DMS153 treated with DMSO at 0.1 percent for 48 hours (cell line): Measurements from ENCODE around the gene ATP13A3.

Experiments used
- DNase-seq: peaks from one replicate; lab custom pipeline; 2025; ENCODE audit not compliant: unreplicated experiment; lab: John Stamatoyannopoulos, UW

Gene ATP13A3

GRCh38 chr3:194374935-194375334 lies 111.9 kb downstream of the ATP13A3 start:
- no peak for DNase-seq

- no peak for DNase-seq
Observed at GRCh38 chr3:194373899-194374298, 112.9 kb downstream of the ATP13A3 start.

DNA sequence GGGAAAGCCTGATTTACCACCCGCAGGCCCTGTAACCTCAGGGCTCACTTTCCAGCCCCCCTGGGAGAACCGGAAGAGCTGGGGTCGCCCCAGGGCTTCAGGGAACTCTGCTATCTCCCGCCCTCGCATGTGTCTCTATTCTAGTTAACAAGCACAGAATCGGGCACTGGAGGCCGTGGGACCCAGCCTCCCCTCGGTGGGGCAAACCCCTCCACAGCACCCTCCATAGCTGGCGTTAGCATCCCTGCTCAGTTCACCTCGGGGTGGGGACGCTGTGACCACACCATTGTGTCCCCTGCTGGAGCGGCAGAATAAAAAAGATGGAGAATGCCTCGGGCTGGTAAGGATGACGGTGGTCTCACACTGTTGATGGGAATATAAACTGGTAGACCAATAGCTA lies 113.8 kb downstream of the ATP13A3 start:
- no peak for DNase-seq

DNA sequence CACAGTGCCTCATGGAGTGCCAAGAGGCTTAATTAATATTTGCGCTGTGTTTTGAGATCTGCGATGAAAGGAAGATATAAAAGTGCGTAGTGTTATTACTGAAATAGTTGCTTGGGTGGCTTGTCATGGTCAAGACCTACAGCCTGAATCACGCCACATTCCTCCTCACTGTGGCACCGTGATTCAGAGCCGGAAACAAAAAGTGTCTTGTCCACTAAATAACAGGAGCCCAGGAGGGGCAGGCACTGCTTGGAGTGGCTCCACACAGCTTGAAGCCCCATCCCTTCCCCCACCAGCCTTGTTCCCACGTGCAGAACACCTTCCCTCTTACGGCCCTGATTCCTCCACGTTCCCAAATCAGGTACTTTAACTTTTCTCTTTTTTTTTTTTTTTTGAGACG lies 116.0 kb downstream of the ATP13A3 start:
- no peak for DNase-seq

DNA sequence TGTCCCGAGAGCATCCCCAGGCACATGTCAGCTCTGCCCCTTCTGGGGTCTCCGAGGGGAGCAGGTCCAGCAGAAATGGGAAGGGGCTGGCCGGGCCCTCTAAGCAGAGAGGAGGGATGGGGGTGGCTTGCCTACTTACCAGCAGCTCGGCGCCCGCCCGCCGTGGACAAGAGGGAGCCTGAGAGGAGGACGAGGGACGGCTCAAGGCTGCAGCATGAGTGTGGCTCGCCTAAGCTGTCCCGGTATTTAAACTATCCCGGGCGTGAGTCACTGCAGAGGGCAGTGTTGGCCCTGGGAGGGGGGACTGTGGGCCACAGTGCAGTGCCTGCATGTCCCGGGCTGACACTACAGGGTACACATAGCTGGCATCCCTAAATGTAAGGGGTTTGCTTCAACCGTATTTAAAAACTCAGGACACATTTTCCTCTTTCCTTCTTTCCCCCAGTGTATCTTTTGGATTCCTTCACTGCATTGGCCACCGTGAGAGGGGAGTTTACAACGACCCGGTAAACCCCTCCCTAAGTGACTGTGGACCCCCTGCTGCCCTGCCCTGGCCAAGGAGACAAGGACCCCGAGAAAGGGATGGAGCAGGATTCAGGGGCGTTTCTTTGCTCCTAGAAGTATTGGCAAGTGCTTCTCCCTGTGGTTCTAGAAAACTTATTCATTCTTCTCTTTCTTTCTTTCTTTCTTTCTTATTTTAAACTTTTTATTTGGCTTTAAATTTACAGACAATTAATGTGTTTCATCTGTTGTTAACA lies 117.1 kb downstream of the ATP13A3 start, which contains the start of gene LRRC15:
TSS of gene LRRC15 (minus strand) at position 222 of the 758 bp plus-strand sequence. CDS start 8,700 bp downstream, outside the sequence.
- no peak for DNase-seq

- no peak for DNase-seq
Observed at GRCh38 chr3:194368918-194369317, 117.9 kb downstream of the ATP13A3 start.

DNA sequence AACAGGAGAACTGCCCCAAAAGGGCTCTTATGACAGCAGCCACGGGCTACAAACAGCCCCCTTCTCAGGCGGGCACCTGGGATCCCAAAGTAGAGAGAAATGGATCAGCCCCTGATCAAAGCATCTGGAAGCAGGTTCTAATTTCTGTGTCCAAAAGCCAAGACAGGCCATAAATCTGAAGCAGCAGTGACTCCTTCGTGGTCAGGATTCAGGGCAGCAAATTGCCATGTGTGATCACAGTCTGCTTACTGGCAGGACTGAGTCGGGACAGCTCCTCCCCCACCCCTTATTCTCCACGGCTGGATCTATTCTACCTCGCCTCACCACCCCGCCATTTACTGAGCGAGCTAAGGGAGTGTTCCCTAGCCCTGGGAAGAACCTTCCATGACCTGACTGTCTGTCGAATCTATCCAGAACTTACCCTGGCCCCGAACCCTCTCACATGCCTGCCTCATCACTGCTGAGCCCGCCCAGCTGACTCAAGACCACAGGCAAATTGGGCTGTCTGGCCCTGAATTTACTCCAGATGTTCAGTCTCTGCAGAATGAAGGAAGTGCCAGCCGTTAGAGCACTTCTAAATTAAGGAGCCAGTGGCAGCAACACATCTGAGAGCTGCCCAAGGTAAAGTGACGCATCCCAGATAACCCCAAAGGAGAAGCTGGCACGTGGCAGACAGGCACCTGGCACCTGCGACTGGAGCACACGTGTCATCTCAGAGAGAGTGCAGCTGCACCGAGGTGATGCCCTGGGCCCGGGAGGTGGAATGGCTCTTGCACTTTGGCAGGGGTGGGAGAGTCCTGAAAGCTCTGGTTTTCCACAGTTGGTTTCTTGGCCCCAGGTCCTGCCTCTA lies 118.6 kb downstream of the ATP13A3 start:
- no peak for DNase-seq

- DNase-seq, result no peak
Observed at GRCh38 chr3:194365978-194366490, 120.8 kb downstream of the ATP13A3 start.

DNA sequence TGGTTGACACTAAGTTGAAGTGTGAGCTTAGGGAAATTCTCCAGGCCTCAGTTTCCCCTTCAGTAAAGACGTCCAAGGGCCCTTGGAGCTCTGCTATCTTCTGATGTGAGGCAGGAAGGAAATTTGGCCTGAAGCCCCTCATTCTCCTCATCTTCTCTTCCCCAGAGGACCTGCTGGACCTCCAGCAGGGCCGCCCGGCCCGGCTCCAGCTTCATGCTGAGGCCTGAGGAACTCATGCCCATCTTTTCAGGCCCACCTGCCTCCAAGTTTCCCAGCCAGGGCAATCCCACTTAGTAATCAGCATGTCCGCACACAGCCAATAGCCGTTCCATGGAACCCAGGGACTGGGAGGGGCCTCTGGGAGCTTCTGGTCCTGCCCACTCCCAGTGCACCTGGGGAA lies 121.3 kb downstream of the ATP13A3 start:
- DNase-seq, result no peak

DNA sequence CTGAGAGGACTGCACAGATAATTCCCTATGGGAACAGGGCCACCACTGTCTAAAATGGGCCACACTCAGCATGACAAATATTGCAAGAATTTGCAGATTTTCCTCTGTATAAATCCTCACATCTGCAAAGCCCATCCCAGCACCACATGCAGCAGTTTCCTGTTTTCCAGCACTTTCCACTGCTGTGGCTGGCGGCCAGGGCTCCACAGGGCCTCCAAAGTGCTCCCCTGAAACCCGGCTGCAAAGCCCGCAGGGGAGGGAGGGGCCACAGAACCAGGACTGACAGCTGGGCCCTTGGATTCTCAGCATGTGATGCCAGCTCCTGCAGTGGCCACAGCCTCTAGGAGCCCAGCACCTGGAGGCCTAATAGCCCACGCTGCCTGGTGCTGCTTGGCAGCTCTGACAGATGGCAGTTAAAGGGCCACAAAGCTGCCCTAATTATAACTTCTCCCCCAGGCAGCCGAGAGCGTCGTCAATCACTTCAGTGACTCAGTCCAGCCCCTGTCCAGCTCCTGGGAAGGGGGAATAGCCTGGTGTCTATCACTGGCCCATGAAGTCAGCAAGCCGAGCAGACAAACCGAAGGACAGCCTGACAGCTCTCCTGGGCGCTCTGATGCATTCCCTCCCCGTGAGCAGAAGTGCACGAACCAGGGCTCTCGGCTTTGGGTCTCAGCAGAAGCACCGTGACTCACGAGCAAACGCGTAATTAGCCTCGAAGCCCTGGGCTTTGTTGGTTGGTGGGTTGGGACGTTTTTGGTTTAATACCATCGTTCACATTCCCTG lies 122.0 kb downstream of the ATP13A3 start:
- no peak for DNase-seq

- DNase-seq, result no peak
Observed at GRCh38 chr3:194364314-194364651, 122.5 kb downstream of the ATP13A3 start.

DNA sequence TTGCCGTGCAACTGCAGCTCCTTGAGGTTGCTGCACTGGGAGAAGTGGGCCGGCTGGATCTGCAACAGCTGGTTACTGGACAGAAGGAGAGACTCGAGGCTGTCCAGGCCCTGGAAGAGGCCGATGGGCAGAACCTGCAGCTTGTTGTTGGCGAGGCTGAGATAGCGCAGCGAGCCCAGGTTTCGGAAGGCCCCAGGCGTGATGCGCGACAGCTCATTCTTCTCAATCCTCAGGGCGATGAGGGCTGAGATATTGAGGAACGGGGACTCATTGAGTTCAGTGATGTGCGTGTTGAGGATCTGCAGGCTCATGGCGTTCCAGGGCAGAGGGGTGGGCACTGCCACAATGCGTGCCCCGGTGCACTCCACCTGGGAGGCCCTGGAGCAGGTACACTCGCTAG lies 126.2 kb downstream of the ATP13A3 start:
- DNase-seq, result no peak

DNA sequence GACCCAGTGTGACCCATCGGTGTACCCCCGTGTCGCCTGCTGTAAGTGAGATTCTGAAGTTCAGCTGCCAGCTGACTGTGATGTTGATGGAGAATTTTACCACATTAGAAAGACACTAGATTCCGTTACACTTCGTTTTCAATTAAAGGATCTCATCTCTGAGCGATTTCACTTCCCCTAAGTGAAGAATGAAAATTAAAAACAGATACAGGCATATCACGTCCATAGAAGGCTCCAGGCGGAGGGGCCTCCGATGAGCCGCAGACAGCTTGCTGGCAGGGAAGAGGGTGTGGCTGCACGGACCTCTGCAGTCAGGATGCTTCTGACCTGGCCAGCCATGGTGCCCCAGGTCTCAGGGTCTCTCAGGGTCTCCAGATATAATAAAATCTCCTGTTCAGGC lies 129.1 kb downstream of the ATP13A3 start:
- no peak for DNase-seq

DNA sequence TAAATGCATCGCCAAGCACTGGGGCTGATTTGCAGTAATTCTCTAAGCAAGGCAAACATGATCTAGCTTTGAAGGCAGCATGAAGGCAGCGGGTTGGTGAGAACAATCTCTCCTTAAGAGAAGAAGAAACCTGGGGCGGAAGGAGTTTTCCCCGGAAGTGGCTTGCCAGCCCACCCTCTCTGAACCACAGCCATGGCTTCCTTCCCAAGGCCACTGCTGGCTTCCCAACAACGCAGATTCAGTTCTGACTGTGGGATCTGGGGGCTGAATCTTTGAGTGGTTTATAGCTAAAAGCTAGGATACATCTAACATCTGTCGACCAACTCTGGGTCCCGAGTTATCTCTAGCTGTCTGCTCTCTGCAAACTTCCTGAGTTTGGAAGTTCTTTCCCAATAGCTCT lies 131.4 kb downstream of the ATP13A3 start:
- no peak for DNase-seq

DNA sequence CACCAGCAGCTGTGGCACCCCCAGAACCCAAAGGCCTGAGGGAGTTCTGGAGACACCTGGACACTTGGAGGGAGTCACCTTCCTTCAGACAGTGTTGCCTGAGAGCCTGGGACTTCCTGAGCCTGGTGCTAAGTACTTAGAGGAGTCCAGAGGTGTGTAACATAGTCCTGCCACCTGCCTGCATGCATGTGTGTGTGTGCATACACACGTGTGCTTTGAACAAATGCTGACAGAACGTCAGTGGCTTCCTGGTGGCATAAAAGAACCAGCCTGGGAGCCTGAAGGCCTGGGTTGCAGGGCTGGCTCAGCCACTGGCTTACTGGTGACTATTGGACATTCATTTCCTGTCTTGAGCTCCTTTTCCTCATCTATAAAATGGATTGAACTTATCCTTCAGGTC lies 132.5 kb downstream of the ATP13A3 start:
- DNase-seq, result no peak
